DND-41 (cell line): ENCODE measurements around the gene NBL1.

Experiments used
- CTCF ChIP-seq: IDR thresholded peaks from 2 replicates; pipeline ENCODE4 v1.5.1; 2012; ENCODE audit warnings: borderline replicate concordance, low read length, moderate library complexity, mild to moderate bottlenecking; ENCODE audit not compliant: poor library complexity, severe bottlenecking; ENCODE audit errors: extremely low read depth
- EZH2 ChIP-seq: IDR thresholded peaks from 3 replicates; pipeline ENCODE4 v1.6.1; 2012; ENCODE audit warnings: borderline replicate concordance, low read depth, mild to moderate bottlenecking, moderate library complexity, low read length, inconsistent platforms; ENCODE audit not compliant: severe bottlenecking

- TF ChIP-seq CTCF (no peak), EZH2 (no peak)
Observed at GRCh38 chr1:19672237-19672636, 28.1 kb downstream of the NBL1 start.
